Measurements from ENCODE around the gene PRKCD.

DNA sequence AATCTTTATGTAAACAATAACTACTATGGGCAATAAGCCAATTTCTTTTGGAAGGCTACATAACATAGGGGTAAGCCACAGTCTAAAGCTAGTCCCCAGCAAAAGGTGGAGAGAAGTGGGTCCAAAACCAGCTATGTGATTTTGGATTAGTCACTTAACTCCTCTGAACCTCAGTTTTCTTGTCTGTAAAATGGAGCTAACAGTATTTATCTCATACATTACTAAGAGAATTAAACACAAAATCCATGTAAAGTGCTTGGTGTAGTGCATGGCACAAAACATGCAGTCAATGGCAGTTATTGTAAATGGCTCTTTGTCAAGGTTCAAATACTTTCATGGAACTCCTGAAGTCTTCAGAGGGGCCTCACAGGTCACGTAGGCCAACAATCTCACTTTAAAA lies 44.1 kb upstream of the PRKCD start:
- TF ChIP-seq, protein P1, sequence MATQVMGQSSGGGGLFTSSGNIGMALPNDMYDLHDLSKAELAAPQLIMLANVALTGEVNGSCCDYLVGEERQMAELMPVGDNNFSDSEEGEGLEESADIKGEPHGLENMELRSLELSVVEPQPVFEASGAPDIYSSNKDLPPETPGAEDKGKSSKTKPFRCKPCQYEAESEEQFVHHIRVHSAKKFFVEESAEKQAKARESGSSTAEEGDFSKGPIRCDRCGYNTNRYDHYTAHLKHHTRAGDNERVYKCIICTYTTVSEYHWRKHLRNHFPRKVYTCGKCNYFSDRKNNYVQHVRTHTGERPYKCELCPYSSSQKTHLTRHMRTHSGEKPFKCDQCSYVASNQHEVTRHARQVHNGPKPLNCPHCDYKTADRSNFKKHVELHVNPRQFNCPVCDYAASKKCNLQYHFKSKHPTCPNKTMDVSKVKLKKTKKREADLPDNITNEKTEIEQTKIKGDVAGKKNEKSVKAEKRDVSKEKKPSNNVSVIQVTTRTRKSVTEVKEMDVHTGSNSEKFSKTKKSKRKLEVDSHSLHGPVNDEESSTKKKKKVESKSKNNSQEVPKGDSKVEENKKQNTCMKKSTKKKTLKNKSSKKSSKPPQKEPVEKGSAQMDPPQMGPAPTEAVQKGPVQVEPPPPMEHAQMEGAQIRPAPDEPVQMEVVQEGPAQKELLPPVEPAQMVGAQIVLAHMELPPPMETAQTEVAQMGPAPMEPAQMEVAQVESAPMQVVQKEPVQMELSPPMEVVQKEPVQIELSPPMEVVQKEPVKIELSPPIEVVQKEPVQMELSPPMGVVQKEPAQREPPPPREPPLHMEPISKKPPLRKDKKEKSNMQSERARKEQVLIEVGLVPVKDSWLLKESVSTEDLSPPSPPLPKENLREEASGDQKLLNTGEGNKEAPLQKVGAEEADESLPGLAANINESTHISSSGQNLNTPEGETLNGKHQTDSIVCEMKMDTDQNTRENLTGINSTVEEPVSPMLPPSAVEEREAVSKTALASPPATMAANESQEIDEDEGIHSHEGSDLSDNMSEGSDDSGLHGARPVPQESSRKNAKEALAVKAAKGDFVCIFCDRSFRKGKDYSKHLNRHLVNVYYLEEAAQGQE (IDR thresholded peaks at IDR 0.05; ENCODE audit: insufficient read depth in 1 of 2, low read depth in 2 of 2, low read length in 2 of 2), result no peak
- TF ChIP-seq POLR2AphosphoS5 (IDR thresholded peaks at IDR 0.05; ENCODE audit: low read depth, low read length), result no peak
